HAP-1 (cell line): ENCODE data around the gene BNIP2.
"Not testable (repeated sequence)": the region's sequence is repeated elsewhere in the genome, so short reads cannot be mapped to it uniquely, and the experiment has no call there.

Experiments used
- DNase-seq, 2 experiments: peaks; one replicate each; pipeline ENCODE4 v3.0.0-alpha.2; 2016 to 2020; ENCODE audit warnings: low spot score in 2 of 2
- H3K27me3 ChIP-seq: fragments of 250-450 bp; sonication (Bioruptor Pico); 2 replicates; pipeline ENCODE4 v1.5.1; 2020; ENCODE audit warnings: low read depth, mild to moderate bottlenecking, moderate library complexity
- H3K36me3 ChIP-seq: fragments of 250-450 bp; sonication (Bioruptor Pico); replicated peaks from 2 replicates; pipeline ENCODE4 v1.5.1; 2020; ENCODE audit warnings: mild to moderate bottlenecking
- H3K4me1 ChIP-seq: fragments of 250-450 bp; sonication (Bioruptor Pico); 2 replicates; pipeline ENCODE4 v1.5.1; 2020; ENCODE audit warnings: mild to moderate bottlenecking
- H3K4me3 ChIP-seq: fragments of 250-450 bp; sonication (Bioruptor Pico); 2 replicates; pipeline ENCODE4 v1.5.1; 2020; ENCODE audit warnings: mild to moderate bottlenecking, moderate library complexity
- H3K9me3 ChIP-seq: fragments of 250-450 bp; sonication (Bioruptor Pico); 2 replicates; pipeline ENCODE4 v1.5.1; 2020; ENCODE audit warnings: mild to moderate bottlenecking, moderate library complexity
- in situ Hi-C: fragments of 300-500 bp; cut with MboI; formaldehyde crosslinking; loops from 3 replicates; pipeline ENCODE4 v1.14.3; 2020; ENCODE audit warnings: low sequenced_read_pairs, inconsistent platforms, mixed read lengths

The BNIP2 gene

GRCh38 chr15:59678172-59678571 lies 10.9 kb downstream of the BNIP2 start:
- no peak for DNase-seq
- H3K4me1 ChIP-seq = no peaks in the 10 kb centered on the region
- H3K36me3 ChIP-seq = peaks cover 73% of the 10 kb centered on the region
- no peak overlapping the region for H3K4me3 ChIP-seq
- no peaks in the 10 kb centered on the region for H3K27me3 ChIP-seq
- H3K9me3 ChIP-seq = no peaks in the 10 kb centered on the region
- in situ Hi-C loops = no loop called here

GRCh38 chr15:59676565-59676964 lies 12.6 kb downstream of the BNIP2 start:
- Histone ChIP-seq H3K27me3 (no peaks in the 10 kb centered on the region), H3K9me3 (no peaks in the 10 kb centered on the region), H3K36me3 (peaks cover 82% of the 10 kb centered on the region), H3K4me1 (no peaks in the 10 kb centered on the region), H3K4me3 (no peak overlapping the region)
- no peak for DNase-seq
- in situ Hi-C loops = no loop called here

- peaks cover 71% of the 10 kb centered on the region for H3K36me3 ChIP-seq
- no peak for DNase-seq
- in situ Hi-C loops = no loop called here
- H3K4me3 ChIP-seq = no peak overlapping the region
- no peaks in the 10 kb centered on the region for H3K9me3 ChIP-seq
- H3K4me1 ChIP-seq = no peaks in the 10 kb centered on the region
- H3K27me3 ChIP-seq = no peaks in the 10 kb centered on the region
These were observed 14.7 kb downstream of the BNIP2 start for GRCh38 chr15:59674361-59674877.

GRCh38 chr15:59668556-59668955 lies 20.6 kb downstream of the BNIP2 start:
- Histone ChIP-seq H3K4me1 (no peaks in the 10 kb centered on the region), H3K27me3 (no peaks in the 10 kb centered on the region), H3K4me3 (no peak overlapping the region), H3K36me3 (peaks cover 57% of the 10 kb centered on the region), H3K9me3 (no peaks in the 10 kb centered on the region)
- no peak for DNase-seq
- in situ Hi-C loops = no loop called here

- H3K4me3 ChIP-seq = no peak overlapping the region
- in situ Hi-C loops = no loop called here
These were observed 26.9 kb downstream of the BNIP2 start for GRCh38 chr15:59662260-59662659.

GRCh38 chr15:59659366-59659765 lies 29.8 kb downstream of the BNIP2 start:
- in situ Hi-C loops = no loop called here
- Histone ChIP-seq H3K4me1 (peaks cover 6% of the 10 kb centered on the region), H3K36me3 (peaks cover 41% of the 10 kb centered on the region), H3K4me3 (no peak overlapping the region), H3K27me3 (no peaks in the 10 kb centered on the region), H3K9me3 (0 out of 2 replicates have a peak, but pooled peaks cover 3% of the 10 kb centered on the region)
- DNase-seq = no peak

More at GRCh38 chr15:59662260-59662659, 26.9 kb downstream of the BNIP2 start:
- no peaks in the 10 kb centered on the region for H3K27me3 ChIP-seq
- peaks cover 3% of the 10 kb centered on the region; the same call in 1 of the 2 replicates for H3K4me1 ChIP-seq
- no peak for DNase-seq
- H3K9me3 ChIP-seq = 0 out of 2 replicates have a peak, but pooled peaks cover 3% of the 10 kb centered on the region
- H3K36me3 ChIP-seq = peaks cover 42% of the 10 kb centered on the region

- Histone ChIP-seq H3K9me3 (peaks cover 4% of the 10 kb centered on the region; the same call in 1 of the 2 replicates), H3K4me1 (peaks cover 6% of the 10 kb centered on the region), H3K27me3 (no peaks in the 10 kb centered on the region), H3K4me3 (peak overlapping the region; percentile 80), H3K36me3 (peaks cover 39% of the 10 kb centered on the region)
- in situ Hi-C loops = no loop called here
- DNase-seq = no peak
These were observed 31.4 kb downstream of the BNIP2 start for GRCh38 chr15:59657635-59658125.

- no peaks in the 10 kb centered on the region for H3K27me3 ChIP-seq
- peak; percentile 92 to 98 for DNase-seq
- H3K4me3 ChIP-seq = peak within 1 kb of the TSS; percentile 80
- peaks cover 6% of the 10 kb centered on the region for H3K4me1 ChIP-seq
- in situ Hi-C loops = no loop called here
- peaks cover 7% of the 10 kb centered on the region; the same call in 1 of the 2 replicates for H3K9me3 ChIP-seq
- H3K36me3 ChIP-seq = peaks cover 40% of the 10 kb centered on the region
These were observed 32.1 kb downstream of the BNIP2 start, which contains the start of gene GTF2A2 for GRCh38 chr15:59656897-59657634. TSS of gene GTF2A2 (minus strand) at chr15:59657515. CDS start at chr15:59652277, 5,238 bp downstream.

GRCh38 chr15:59654046-59654445 lies 35.1 kb downstream of the BNIP2 start:
- H3K27me3 ChIP-seq = no peaks in the 10 kb centered on the region
- DNase-seq = no peak
- no peak overlapping the region for H3K4me3 ChIP-seq
- in situ Hi-C loops = no loop called here
- peaks cover 6% of the 10 kb centered on the region for H3K4me1 ChIP-seq
- peaks cover 10% of the 10 kb centered on the region; the same call in 1 of the 2 replicates for H3K9me3 ChIP-seq
- H3K36me3 ChIP-seq = peaks cover 52% of the 10 kb centered on the region

- no peak for DNase-seq
- Histone ChIP-seq H3K27me3 (no peaks in the 10 kb centered on the region), H3K9me3 (peaks cover 7% of the 10 kb centered on the region; the same call in 1 of the 2 replicates), H3K4me3 (no peak overlapping the region), H3K4me1 (peaks cover 12% of the 10 kb centered on the region), H3K36me3 (peaks cover 58% of the 10 kb centered on the region)
- in situ Hi-C loops = no loop called here
These were observed 39.5 kb downstream of the BNIP2 start for GRCh38 chr15:59649603-59650002.

- no peak overlapping the region for H3K4me3 ChIP-seq
- H3K36me3 ChIP-seq = peaks cover 43% of the 10 kb centered on the region
- in situ Hi-C loops = no loop called here
- no peaks in the 10 kb centered on the region for H3K27me3 ChIP-seq
- peaks cover 3% of the 10 kb centered on the region; the same call in 1 of the 2 replicates for H3K9me3 ChIP-seq
- peaks cover 18% of the 10 kb centered on the region for H3K4me1 ChIP-seq
- no peak for DNase-seq
These were observed 42.0 kb downstream of the BNIP2 start for GRCh38 chr15:59647085-59647484.

- no peak overlapping the region for H3K4me3 ChIP-seq
- no peaks in the 10 kb centered on the region for H3K27me3 ChIP-seq
- in situ Hi-C loops = no loop called here
- H3K9me3 ChIP-seq = no peaks in the 10 kb centered on the region
- peak; percentile 68 to 91 for DNase-seq
- peaks cover 24% of the 10 kb centered on the region for H3K4me1 ChIP-seq
- H3K36me3 ChIP-seq = peaks cover 44% of the 10 kb centered on the region
These were observed 42.8 kb downstream of the BNIP2 start for GRCh38 chr15:59646277-59646676.

- H3K4me3 ChIP-seq, DNase-seq, H3K9me3 ChIP-seq, H3K27me3 ChIP-seq, in situ Hi-C loops: not testable (repeated sequence)
- Histone ChIP-seq H3K36me3 (peaks cover 43% of the 10 kb centered on the region), H3K4me1 (peaks cover 24% of the 10 kb centered on the region)
These were observed 43.3 kb downstream of the BNIP2 start for GRCh38 chr15:59645812-59646211.

GRCh38 chr15:59644756-59645155 lies 44.4 kb downstream of the BNIP2 start:
- H3K4me1 ChIP-seq = peaks cover 24% of the 10 kb centered on the region
- H3K27me3 ChIP-seq = no peaks in the 10 kb centered on the region
- no peak overlapping the region for H3K4me3 ChIP-seq
- H3K9me3 ChIP-seq = no peaks in the 10 kb centered on the region
- no peak for DNase-seq
- in situ Hi-C loops = no loop called here
- H3K36me3 ChIP-seq = peaks cover 38% of the 10 kb centered on the region
